ENCODE measurements around the gene RBL2. TPM values are rescaled to one million over a fixed set of nuclear protein-coding genes. Genes with fewer than 3 reads are reported as not detected.

The RBL2 gene
- polyA plus RNA-seq, 1 donor (not counting 4 experiments of a cell fraction or from before 2014, with no cell fraction given): 44.6 TPM

DNA sequence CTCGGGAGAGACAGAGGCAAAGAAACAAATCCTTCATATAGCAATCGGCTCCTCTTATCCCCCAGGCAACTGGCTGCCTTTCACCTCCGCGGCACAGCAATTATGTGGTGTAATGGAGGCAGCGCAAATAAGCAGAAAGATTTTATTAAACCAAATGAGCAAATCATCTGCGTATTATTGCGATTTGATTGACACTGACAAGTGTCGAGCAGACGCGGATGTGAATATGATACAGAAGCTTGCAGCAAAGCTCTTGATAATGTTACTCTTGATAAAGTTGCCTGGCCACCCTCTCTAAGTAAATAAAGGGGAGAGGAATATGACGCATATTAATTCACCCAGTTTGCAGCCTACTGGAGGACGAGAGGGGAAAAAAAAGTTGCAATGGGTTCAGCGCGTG, 95.2 kb downstream of the RBL2 start:
- H3K27me3 ChIP-seq (ENCODE audit: control insufficient read depth, extremely low read depth, insufficient read depth, low read length): no peaks in the 10 kb centered on the region

DNA sequence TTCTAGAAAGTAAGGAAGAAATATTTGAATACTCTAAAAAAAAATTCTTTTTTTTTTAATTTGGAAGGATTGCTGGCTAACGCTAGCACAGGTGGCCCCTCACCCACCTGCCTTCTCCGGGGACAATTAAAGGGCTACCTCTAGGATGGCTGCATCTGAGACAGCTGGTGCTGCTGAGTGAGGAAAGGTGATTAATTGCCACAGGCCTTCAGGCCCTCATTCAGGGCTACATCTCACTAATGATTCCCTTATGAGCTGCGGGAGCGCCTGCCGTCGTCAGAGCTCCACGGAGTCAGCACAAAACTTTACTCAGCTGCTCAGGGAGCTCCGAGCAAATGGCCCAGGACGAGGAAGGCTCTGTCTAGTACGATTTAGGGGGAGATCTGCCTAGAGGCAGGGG, 95.8 kb downstream of the RBL2 start:
- no peak for TF ChIP-seq EZH2 (IDR thresholded peaks at IDR 0.05; ENCODE audit: low read length)
- TF ChIP-seq, protein P1, sequence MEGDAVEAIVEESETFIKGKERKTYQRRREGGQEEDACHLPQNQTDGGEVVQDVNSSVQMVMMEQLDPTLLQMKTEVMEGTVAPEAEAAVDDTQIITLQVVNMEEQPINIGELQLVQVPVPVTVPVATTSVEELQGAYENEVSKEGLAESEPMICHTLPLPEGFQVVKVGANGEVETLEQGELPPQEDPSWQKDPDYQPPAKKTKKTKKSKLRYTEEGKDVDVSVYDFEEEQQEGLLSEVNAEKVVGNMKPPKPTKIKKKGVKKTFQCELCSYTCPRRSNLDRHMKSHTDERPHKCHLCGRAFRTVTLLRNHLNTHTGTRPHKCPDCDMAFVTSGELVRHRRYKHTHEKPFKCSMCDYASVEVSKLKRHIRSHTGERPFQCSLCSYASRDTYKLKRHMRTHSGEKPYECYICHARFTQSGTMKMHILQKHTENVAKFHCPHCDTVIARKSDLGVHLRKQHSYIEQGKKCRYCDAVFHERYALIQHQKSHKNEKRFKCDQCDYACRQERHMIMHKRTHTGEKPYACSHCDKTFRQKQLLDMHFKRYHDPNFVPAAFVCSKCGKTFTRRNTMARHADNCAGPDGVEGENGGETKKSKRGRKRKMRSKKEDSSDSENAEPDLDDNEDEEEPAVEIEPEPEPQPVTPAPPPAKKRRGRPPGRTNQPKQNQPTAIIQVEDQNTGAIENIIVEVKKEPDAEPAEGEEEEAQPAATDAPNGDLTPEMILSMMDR (optimal IDR thresholded peaks at IDR 0.05 in 1 of 3, IDR thresholded peaks at IDR 0.05 in 1 of 3, conservative IDR thresholded peaks at IDR 0.05 in 1 of 3; ENCODE audit: extremely low read depth in 1 of 3, insufficient read depth in 2 of 3, low read length in 3 of 3): no peak
- FAIRE-seq (no peak), DNase-seq (ENCODE audit: low read depth, low spot score) (no peak)
- H3K79me2 ChIP-seq (ENCODE audit: control insufficient read depth, insufficient read depth, low read length): no peaks in the 10 kb centered on the region
- no peak overlapping the region for H3K4me3 ChIP-seq (ENCODE audit: control insufficient read depth in 2 of 3, extremely low read depth in 1 of 3, insufficient read depth in 2 of 3, low read depth in 1 of 3, low read length in 3 of 3)
- H3K9me3 ChIP-seq (ENCODE audit: control insufficient read depth, low read depth, low read length): no peaks in the 10 kb centered on the region
- no peaks in the 10 kb centered on the region for H4K20me1 ChIP-seq (ENCODE audit: control insufficient read depth, extremely low read depth, insufficient read depth, low read length)
- dilution Hi-C loops (cut with MboI; ENCODE audit: extremely low pct_ligation_motif_present, low sequenced_read_pairs): no loop called here
- no peaks in the 10 kb centered on the region for H3K27me3 ChIP-seq (ENCODE audit: control insufficient read depth, extremely low read depth, insufficient read depth, low read length)
- no peak overlapping the region for H2AFZ ChIP-seq (ENCODE audit: control insufficient read depth, low read length)
- H3K9me1 ChIP-seq (ENCODE audit: control insufficient read depth, extremely low read depth, insufficient read depth, low read length): no peaks in the 10 kb centered on the region
- H3K9ac ChIP-seq (ENCODE audit: control insufficient read depth, extremely low read depth, insufficient read depth, low read length): no peak overlapping the region
- no peak overlapping the region for H3K27ac ChIP-seq (ENCODE audit: control insufficient read depth, insufficient read depth, low read length)
- no peak overlapping the region for H3K4me2 ChIP-seq (ENCODE audit: control insufficient read depth, extremely low read depth, insufficient read depth, low read depth, low read length)
- H3K36me3 ChIP-seq (ENCODE audit: control insufficient read depth in 2 of 2, extremely low read depth in 1 of 2, insufficient read depth in 2 of 2, low read length in 2 of 2): no peaks in the 10 kb centered on the region
- peaks cover 4% of the 10 kb centered on the region for H3K4me1 ChIP-seq (ENCODE audit: control insufficient read depth, extremely low read depth, insufficient read depth, low read length)

More for the DNA sequence above, 95.2 kb downstream of the RBL2 start:
- dilution Hi-C loops (cut with MboI; ENCODE audit: extremely low pct_ligation_motif_present, low sequenced_read_pairs): no loop called here
- Histone ChIP-seq H3K9me3 (ENCODE audit: control insufficient read depth, low read depth, low read length) (no peaks in the 10 kb centered on the region), H2AFZ (ENCODE audit: control insufficient read depth, low read length) (no peak overlapping the region), H3K27ac (ENCODE audit: control insufficient read depth, insufficient read depth, low read length) (no peak overlapping the region), H3K9ac (ENCODE audit: control insufficient read depth, extremely low read depth, insufficient read depth, low read length) (no peak overlapping the region), H3K79me2 (ENCODE audit: control insufficient read depth, insufficient read depth, low read length) (no peaks in the 10 kb centered on the region), H3K4me1 (ENCODE audit: control insufficient read depth, extremely low read depth, insufficient read depth, low read length) (peaks cover 4% of the 10 kb centered on the region), H4K20me1 (ENCODE audit: control insufficient read depth, extremely low read depth, insufficient read depth, low read length) (no peaks in the 10 kb centered on the region), H3K9me1 (ENCODE audit: control insufficient read depth, extremely low read depth, insufficient read depth, low read length) (no peaks in the 10 kb centered on the region), H3K4me3 (ENCODE audit: control insufficient read depth in 2 of 3, extremely low read depth in 1 of 3, insufficient read depth in 2 of 3, low read depth in 1 of 3, low read length in 3 of 3) (no peak overlapping the region), H3K4me2 (ENCODE audit: control insufficient read depth, extremely low read depth, insufficient read depth, low read depth, low read length) (no peak overlapping the region), H3K36me3 (ENCODE audit: control insufficient read depth in 2 of 2, extremely low read depth in 1 of 2, insufficient read depth in 2 of 2, low read length in 2 of 2) (no peaks in the 10 kb centered on the region)
- TF ChIP-seq, protein P1 (optimal IDR thresholded peaks at IDR 0.05 in 1 of 3, IDR thresholded peaks at IDR 0.05 in 1 of 3, conservative IDR thresholded peaks at IDR 0.05 in 1 of 3; ENCODE audit: extremely low read depth in 1 of 3, insufficient read depth in 2 of 3, low read length in 3 of 3): no peak
- no peak for FAIRE-seq
- DNase-seq (ENCODE audit: low read depth, low spot score): no peak
